Islet precursor cell (in vitro differentiated cells): ENCODE measurements around the gene METTL8.
"Not testable (repeated sequence)": the region's sequence is repeated elsewhere in the genome, so short reads cannot be mapped to it uniquely, and the experiment has no call there.

Source experiments
- DNase-seq: peaks from one replicate; pipeline ENCODE4 v3.0.0-alpha.2; 2018

METTL8 gene

GRCh38 chr2:171422710-171423495 is 10.9 kb downstream of the METTL8 start:
- DNase-seq = not testable (repeated sequence)

- DNase-seq = no peak
These were observed 12.8 kb downstream of the METTL8 start for GRCh38 chr2:171420728-171421563.

- DNase-seq = no peak
These were observed 14.5 kb downstream of the METTL8 start for GRCh38 chr2:171419333-171419732.

GRCh38 chr2:171416009-171416926 is 17.5 kb downstream of the METTL8 start:
- peak; percentile 92 for DNase-seq

GRCh38 chr2:171414645-171415044 is 19.1 kb downstream of the METTL8 start:
- DNase-seq = not testable (repeated sequence)

- DNase-seq = no peak
These were observed 21.1 kb downstream of the METTL8 start for GRCh38 chr2:171412571-171413175.

- no peak for DNase-seq
These were observed 21.9 kb downstream of the METTL8 start for GRCh38 chr2:171411791-171412483.

GRCh38 chr2:171411214-171411613 is 22.6 kb downstream of the METTL8 start:
- DNase-seq = no peak

- DNase-seq = no peak
These were observed 23.2 kb downstream of the METTL8 start for GRCh38 chr2:171410624-171411023.

GRCh38 chr2:171410101-171410500 is 23.7 kb downstream of the METTL8 start:
- no peak for DNase-seq

GRCh38 chr2:171409436-171409971 is 24.3 kb downstream of the METTL8 start:
- DNase-seq = peak; percentile 65

GRCh38 chr2:171407676-171408044 is 26.1 kb downstream of the METTL8 start:
- no peak for DNase-seq

- DNase-seq = no peak
These were observed 26.6 kb downstream of the METTL8 start for GRCh38 chr2:171407030-171407675.

GRCh38 chr2:171406044-171406443 is 27.7 kb downstream of the METTL8 start:
- no peak for DNase-seq

GRCh38 chr2:171405546-171405945 is 28.2 kb downstream of the METTL8 start:
- no peak for DNase-seq

- no peak for DNase-seq
These were observed 29.1 kb downstream of the METTL8 start for GRCh38 chr2:171404719-171405118.

GRCh38 chr2:171404261-171404660 is 29.5 kb downstream of the METTL8 start:
- DNase-seq = peak; percentile 60

- no peak for DNase-seq
These were observed 30.7 kb downstream of the METTL8 start for GRCh38 chr2:171402906-171403580.

GRCh38 chr2:171401947-171402346 is 31.8 kb downstream of the METTL8 start:
- DNase-seq = no peak

GRCh38 chr2:171400395-171400794 is 33.4 kb downstream of the METTL8 start:
- no peak for DNase-seq
